Tibial nerve (tissue), 4 donors: ENCODE results near the gene MAN2C1. TPM values are rescaled to one million over a fixed set of nuclear protein-coding genes. Genes with fewer than 3 reads are reported as not detected.
"Not testable (repeated sequence)": the region's sequence is repeated elsewhere in the genome, so short reads cannot be mapped to it uniquely, and the experiment has no call there.

Experiments used
- DNase-seq, 2 donors: peaks; one replicate each; pipeline ENCODE4 v3.0.0-alpha.2; 2019; ENCODE audit warnings: low spot score in 2 of 2
- H3K27ac ChIP-seq, 4 donors: fragments of 200-600 bp; sonication (generic) in 3 of 4; one replicate each; pipeline ENCODE4 v1.5.1; 2017 to 2019; ENCODE audit warnings: mild to moderate bottlenecking in 1 of 4
- H3K27me3 ChIP-seq, 2 donors: fragments of 200-600 bp; sonication (generic) in 1 of 2; one replicate each; pipeline versions ENCODE4 v1.5.1 to v1.6.0; 2017 to 2019
- H3K36me3 ChIP-seq, 3 donors: fragments of 200-600 bp; sonication (generic); one replicate each; pipeline ENCODE4 v1.5.1; 2018 to 2019
- H3K4me1 ChIP-seq, 4 donors: fragments of 200-600 bp; sonication (generic) in 3 of 4; one replicate each; pipeline ENCODE4 v1.5.1; 2017 to 2019
- H3K4me3 ChIP-seq, 4 donors: fragments of 200-600 bp; sonication (generic) in 3 of 4; one replicate each; pipeline ENCODE4 v1.5.1; 2017 to 2019; ENCODE audit warnings: mild to moderate bottlenecking in 1 of 4, moderate library complexity in 1 of 4
- H3K9me3 ChIP-seq, 4 donors: fragments of 200-600 bp; sonication (generic) in 3 of 4; one replicate each; pipeline ENCODE4 v1.5.1; 2017 to 2019
- EP300 ChIP-seq, 2 donors: sonication (generic); formaldehyde crosslinking; IDR thresholded peaks; one replicate each; pipeline ENCODE4 v1.6.1; 2017; ENCODE audit warnings: antibody characterized with exemption in 2 of 2, mild to moderate bottlenecking in 1 of 2
- POLR2A ChIP-seq, 2 donors: fragments of 450-650 bp; IDR thresholded peaks; one replicate each; pipeline ENCODE4 v1.6.1; 2017; ENCODE audit warnings: antibody characterized with exemption in 2 of 2, mild to moderate bottlenecking in 2 of 2, moderate library complexity in 2 of 2
- WGBS, 2 donors: methylation state at CpG; one replicate each; pipeline ENCODE4 v1.1.5; 2018; 5-methylcytosine and 5-hydroxymethylcytosine counted together
- total RNA-seq, 4 donors: library from RNA; depleted of rRNA; stranded (reverse); fragments of >200 nt; gene quantifications; one replicate each; pipeline ENCODE4 v1.1.0, GENCODE V29; 2016
- TF ChIP-seq, protein P1 (sequence below), 5 experiments: fragments of 200-600 bp in 3 of 5; fragments of 450-650 bp in 2 of 5; sonication (generic) in 3 of 5; IDR thresholded peaks; one replicate each; pipeline ENCODE4 v1.5.1; 2016 to 2019; ENCODE audit warnings: antibody characterized with exemption in 5 of 5, mild to moderate bottlenecking in 3 of 5, moderate library complexity in 2 of 5

Gene MAN2C1
- total RNA-seq, 4 donors from 2014 or later, result 319 to 781 (median 366) TPM

DNA sequence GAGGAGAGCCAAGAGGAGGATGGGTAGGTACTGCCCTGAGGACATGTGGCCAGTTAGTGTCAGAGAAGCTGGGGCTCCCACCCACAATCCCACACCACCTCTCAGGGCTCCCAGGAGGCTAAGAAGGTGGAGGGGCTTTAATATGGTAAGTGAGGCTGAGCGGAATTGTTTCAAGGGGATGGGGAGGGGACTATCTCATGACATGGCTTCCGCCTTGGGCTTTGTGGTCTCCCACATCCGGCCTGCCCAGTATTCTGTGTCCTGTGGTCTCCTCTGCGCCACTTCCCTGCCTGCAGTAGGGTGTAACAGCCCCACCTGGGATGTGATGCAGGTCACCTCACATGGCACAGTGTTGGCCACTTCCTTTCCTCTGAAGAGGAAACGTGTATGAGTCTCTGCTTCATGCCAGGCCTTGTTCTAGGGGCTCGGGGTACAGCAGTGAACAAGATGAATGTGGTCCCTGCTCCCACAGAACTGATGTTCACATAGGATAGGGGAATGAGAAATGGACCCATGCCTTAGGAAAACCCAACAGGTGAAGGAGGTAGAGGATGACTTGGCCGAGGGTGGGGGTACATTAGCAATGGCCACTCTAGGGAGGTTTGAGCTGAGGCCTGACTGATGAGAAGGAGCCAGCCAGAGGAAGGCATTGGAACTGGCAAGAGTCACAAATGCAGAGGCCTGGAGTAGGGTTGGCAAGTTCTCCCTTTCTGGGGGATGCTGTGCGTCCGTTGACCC, 18.4 kb downstream of the MAN2C1 start:
- Histone ChIP-seq H3K4me1 (peaks cover 0 to 29% (median 13%) of the 10 kb centered on the region in 4 donors), H3K27me3 (no peaks in the 10 kb centered on the region), H3K36me3 (peaks cover 0 to 29% (median 0%) of the 10 kb centered on the region in 3 donors), H3K4me3 (no peak overlapping the region), H3K27ac (no peak overlapping the region), H3K9me3 (no peaks in the 10 kb centered on the region)
- TF ChIP-seq, protein P1, sequence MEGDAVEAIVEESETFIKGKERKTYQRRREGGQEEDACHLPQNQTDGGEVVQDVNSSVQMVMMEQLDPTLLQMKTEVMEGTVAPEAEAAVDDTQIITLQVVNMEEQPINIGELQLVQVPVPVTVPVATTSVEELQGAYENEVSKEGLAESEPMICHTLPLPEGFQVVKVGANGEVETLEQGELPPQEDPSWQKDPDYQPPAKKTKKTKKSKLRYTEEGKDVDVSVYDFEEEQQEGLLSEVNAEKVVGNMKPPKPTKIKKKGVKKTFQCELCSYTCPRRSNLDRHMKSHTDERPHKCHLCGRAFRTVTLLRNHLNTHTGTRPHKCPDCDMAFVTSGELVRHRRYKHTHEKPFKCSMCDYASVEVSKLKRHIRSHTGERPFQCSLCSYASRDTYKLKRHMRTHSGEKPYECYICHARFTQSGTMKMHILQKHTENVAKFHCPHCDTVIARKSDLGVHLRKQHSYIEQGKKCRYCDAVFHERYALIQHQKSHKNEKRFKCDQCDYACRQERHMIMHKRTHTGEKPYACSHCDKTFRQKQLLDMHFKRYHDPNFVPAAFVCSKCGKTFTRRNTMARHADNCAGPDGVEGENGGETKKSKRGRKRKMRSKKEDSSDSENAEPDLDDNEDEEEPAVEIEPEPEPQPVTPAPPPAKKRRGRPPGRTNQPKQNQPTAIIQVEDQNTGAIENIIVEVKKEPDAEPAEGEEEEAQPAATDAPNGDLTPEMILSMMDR (IDR thresholded peaks at IDR 0.05), result no peak
- TF ChIP-seq POLR2A (IDR thresholded peaks at IDR 0.05) (no peak), EP300 (IDR thresholded peaks at IDR 0.05) (no peak)
- 75 to 80% methylated on average over 9 of the region's 9 CpGs for WGBS, 2 donors
- DNase-seq, result no peak

DNA sequence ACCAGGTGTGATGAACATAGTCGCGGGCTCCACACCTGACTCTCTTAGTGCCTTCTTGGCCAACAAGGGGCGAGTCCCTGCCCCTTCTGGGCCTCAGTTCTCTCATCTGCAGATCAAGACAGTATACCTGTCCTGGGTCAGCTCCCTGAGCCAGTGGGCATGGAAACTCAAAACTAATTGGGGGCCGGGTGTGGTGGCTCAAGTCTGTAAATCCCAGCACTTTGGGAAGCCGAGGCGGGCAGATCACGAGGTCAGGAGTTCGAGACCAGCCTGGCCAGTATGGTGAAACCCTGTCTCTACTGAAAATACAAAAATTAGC, 19.1 kb downstream of the MAN2C1 start:
- not testable (repeated sequence) for DNase-seq, H3K9me3 ChIP-seq, H3K4me3 ChIP-seq, H3K27me3 ChIP-seq
- Histone ChIP-seq H3K27ac (peak overlapping the region in 1 of 4 donors; percentile 86), H3K36me3 (peaks cover 0 to 22% (median 0%) of the 10 kb centered on the region in 3 donors), H3K4me1 (peaks cover 0 to 29% (median 13%) of the 10 kb centered on the region in 4 donors)
- 88% methylated on average over 7 to 8 of the region's 8 CpGs for WGBS, 2 donors

DNA sequence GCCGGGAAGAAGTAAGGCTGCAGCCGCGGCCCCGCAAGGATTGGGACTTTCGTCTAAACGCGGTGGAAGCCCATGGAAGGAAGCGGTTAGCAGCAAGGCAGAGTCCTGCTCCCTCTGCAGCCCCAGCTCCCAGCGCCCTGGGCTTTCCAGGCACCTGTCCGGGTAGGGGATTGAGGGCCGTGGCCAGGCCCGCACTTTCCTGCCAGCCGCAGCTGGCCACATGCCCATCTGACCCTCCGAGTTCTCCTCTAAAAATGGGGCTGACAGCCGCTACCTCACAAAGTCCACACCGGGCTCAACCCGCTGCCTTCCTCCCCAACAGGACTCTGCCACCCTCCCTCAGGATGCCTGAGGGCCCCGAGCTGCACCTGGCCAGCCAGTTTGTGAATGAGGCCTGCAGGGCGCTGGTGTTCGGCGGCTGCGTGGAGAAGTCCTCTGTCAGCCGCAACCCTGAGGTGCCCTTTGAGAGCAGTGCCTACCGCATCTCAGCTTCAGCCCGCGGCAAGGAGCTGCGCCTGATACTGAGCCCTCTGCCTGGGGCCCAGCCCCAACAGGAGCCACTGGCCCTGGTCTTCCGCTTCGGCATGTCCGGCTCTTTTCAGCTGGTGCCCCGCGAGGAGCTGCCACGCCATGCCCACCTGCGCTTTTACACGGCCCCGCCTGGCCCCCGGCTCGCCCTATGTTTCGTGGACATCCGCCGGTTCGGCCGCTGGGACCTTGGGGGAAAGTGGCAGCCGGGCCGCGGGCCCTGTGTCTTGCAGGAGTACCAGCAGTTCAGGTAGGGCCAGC, 19.7 kb downstream of the MAN2C1 start:
- no peaks in the 10 kb centered on the region for H3K9me3 ChIP-seq
- DNase-seq, result no peak

DNA sequence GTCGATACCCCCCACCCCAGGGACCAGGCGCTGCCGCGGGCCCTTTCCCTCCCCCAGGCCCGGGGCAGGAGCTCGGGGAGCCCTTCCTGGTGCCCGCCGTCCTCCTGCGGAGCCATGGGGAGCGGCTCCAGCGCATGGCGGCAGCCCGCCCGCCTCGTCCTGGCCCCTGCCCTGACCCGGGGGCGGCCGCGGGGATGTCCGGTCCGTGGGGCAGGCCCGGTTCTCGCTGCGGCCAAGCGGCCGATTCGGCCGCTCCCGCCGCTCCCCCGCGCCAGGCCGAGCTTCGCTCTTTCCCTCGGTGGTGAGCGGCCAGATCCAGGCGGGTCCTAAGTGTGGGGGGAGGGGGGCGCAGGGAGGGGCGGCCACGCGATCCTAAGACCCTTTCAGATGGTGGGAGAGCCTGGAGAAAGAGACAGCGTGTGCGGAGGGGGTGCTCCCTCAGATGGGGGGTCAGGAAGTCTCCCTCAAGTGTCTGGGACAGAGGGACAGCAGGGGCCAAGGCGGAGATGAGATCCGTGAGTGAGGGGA, 20.3 kb downstream of the MAN2C1 start:
- Histone ChIP-seq H3K27ac (peak overlapping the region in 3 of 4 donors; percentile 69 to 86 (median 81)), H3K4me1 (peaks cover 0 to 37% (median 13%) of the 10 kb centered on the region in 4 donors), H3K27me3 (no peaks in the 10 kb centered on the region), H3K36me3 (peaks cover 0 to 13% (median 0%) of the 10 kb centered on the region in 3 donors), H3K9me3 (no peaks in the 10 kb centered on the region), H3K4me3 (peak overlapping the region; percentile 60 to 89 (median 70))
- TF ChIP-seq POLR2A (IDR thresholded peaks at IDR 0.05) (no peak), EP300 (IDR thresholded peaks at IDR 0.05) (no peak)
- TF ChIP-seq, protein P1 (IDR thresholded peaks at IDR 0.05), result no peak
- WGBS, 2 donors, result 0 to 1% methylated on average over 11 to 28 of the region's 45 CpGs
- DNase-seq, result no peak

More for the DNA sequence above, 19.7 kb downstream of the MAN2C1 start:
- H3K4me3 ChIP-seq, result peak overlapping the region; percentile 60 to 89 (median 70)
- H3K4me1 ChIP-seq, result peaks cover 0 to 33% (median 13%) of the 10 kb centered on the region in 4 donors
- H3K36me3 ChIP-seq, result peaks cover 0 to 16% (median 0%) of the 10 kb centered on the region in 3 donors
- TF ChIP-seq EP300 (IDR thresholded peaks at IDR 0.05) (no peak), POLR2A (IDR thresholded peaks at IDR 0.05) (no peak)
- TF ChIP-seq, protein P1 (IDR thresholded peaks at IDR 0.05), result no peak
- H3K27ac ChIP-seq, result peak overlapping the region in 3 of 4 donors; percentile 0 to 86 (median 69)
- H3K27me3 ChIP-seq, result no peaks in the 10 kb centered on the region
- 40 to 43% methylated on average over 38 to 46 of the region's 46 CpGs for WGBS, 2 donors

DNA sequence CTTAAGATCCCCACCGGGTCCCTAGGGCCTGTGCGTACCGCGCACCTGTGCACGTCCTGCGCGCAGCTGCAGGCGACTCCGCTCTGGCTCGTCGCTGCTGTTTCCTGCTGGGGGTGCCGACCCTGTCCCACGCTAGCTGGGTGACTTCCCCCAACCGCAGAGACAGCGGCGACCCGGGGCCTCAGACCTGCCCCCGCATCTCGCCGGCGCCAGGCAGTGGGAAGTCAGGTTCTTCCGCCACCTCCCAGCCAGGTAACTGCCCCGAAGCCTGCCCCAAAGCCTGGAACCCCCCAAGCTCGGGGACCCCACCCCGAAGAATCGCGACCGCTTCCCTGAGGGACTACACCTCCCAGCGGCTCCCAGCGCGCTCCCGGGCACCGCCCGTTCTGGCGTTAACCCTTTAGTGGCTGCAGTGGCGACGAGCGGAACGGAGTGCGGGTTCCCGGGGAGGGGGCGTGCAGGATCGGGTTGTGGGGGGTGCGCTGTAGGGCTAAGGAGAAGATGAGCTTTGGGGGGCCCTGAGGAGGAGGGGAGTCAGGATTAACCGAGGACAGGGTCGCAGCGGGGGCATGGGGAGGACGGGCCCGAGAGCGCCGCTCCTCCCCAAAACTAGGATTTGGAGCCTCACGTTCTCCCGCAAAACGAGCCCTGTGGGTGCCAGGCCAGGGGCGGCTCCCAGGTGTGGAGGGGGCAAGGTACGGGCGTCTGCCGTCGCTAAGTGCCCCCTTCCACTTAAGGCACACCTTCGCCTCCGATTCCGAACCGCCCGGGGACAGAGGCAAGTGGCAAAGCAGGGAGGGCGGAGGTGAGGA, 21.0 kb downstream of the MAN2C1 start:
- WGBS, 2 donors, result 0 to 2% methylated on average over 34 to 50 of the region's 65 CpGs
- H3K36me3 ChIP-seq, result peaks cover 0 to 11% (median 0%) of the 10 kb centered on the region in 3 donors
- H3K4me3 ChIP-seq, result peak overlapping the region; percentile 60 to 89 (median 70)
- DNase-seq, result peak in 1 of 2 donors; percentile 39
- TF ChIP-seq EP300 (IDR thresholded peaks at IDR 0.05) (no peak), POLR2A (IDR thresholded peaks at IDR 0.05) (no peak)
- TF ChIP-seq, protein P1 (IDR thresholded peaks at IDR 0.05), result peak in 1 of 5 experiments; percentile 26
- H3K4me1 ChIP-seq, result peaks cover 0 to 37% (median 13%) of the 10 kb centered on the region in 4 donors
- no peaks in the 10 kb centered on the region for H3K9me3 ChIP-seq
- H3K27me3 ChIP-seq, result no peaks in the 10 kb centered on the region
- peak overlapping the region in 3 of 4 donors; percentile 69 to 86 (median 81) for H3K27ac ChIP-seq
